GF-D8 (cell line): ENCODE data around the gene SLC1A3.
"Not testable (repeated sequence)": the region's sequence is repeated elsewhere in the genome, so short reads cannot be mapped to it uniquely, and the experiment has no call there.

Experiments
- DNase-seq: peaks from one replicate; lab custom pipeline; 2025; lab: John Stamatoyannopoulos, UW

Gene SLC1A3

GRCh38 chr5:36606428-36607113, at the start of gene SLC1A3:
SLC1A3 (plus strand) TSS chr5:36606606; CDS start chr5:36608424, 1,818 bp downstream.
- DNase-seq = no peak

GRCh38 chr5:36558641-36559040, 47.8 kb upstream of the SLC1A3 start:
- no peak for DNase-seq

- no peak for DNase-seq
Measured at GRCh38 chr5:36561601-36562000, 44.8 kb upstream of the SLC1A3 start.

- no peak for DNase-seq
Measured at GRCh38 chr5:36569491-36569890, 36.9 kb upstream of the SLC1A3 start.

- DNase-seq = no peak
Measured at GRCh38 chr5:36570301-36571095, 35.9 kb upstream of the SLC1A3 start.

- no peak for DNase-seq
Measured at GRCh38 chr5:36571401-36572042, 34.9 kb upstream of the SLC1A3 start.

GRCh38 chr5:36573438-36573837, 33.0 kb upstream of the SLC1A3 start:
- DNase-seq = no peak

GRCh38 chr5:36575361-36575781, 31.0 kb upstream of the SLC1A3 start:
- no peak for DNase-seq

GRCh38 chr5:36576721-36577120, 29.7 kb upstream of the SLC1A3 start:
- DNase-seq = no peak

GRCh38 chr5:36579858-36580257, 26.5 kb upstream of the SLC1A3 start:
- DNase-seq = not testable (repeated sequence)

- no peak for DNase-seq
Measured at GRCh38 chr5:36581070-36581469, 25.3 kb upstream of the SLC1A3 start.

- DNase-seq = no peak
Measured at GRCh38 chr5:36584009-36584875, 22.2 kb upstream of the SLC1A3 start.

GRCh38 chr5:36585701-36586100, 20.7 kb upstream of the SLC1A3 start:
- DNase-seq = no peak

GRCh38 chr5:36587354-36587753, 19.1 kb upstream of the SLC1A3 start:
- DNase-seq = no peak

GRCh38 chr5:36589735-36590134, 16.7 kb upstream of the SLC1A3 start:
- not testable (repeated sequence) for DNase-seq

- DNase-seq = no peak
Measured at GRCh38 chr5:36590513-36591286, 15.7 kb upstream of the SLC1A3 start.

GRCh38 chr5:36593867-36594266, 12.5 kb upstream of the SLC1A3 start:
- no peak for DNase-seq

GRCh38 chr5:36596247-36596646, 10.2 kb upstream of the SLC1A3 start:
- DNase-seq = no peak

GRCh38 chr5:36596756-36597155, 9.7 kb upstream of the SLC1A3 start:
- DNase-seq = no peak

GRCh38 chr5:36598045-36598444, 8.4 kb upstream of the SLC1A3 start:
- DNase-seq = no peak
